K562 (cell line): Measurements from ENCODE around the gene NPAS2. TPM values are rescaled to one million over a fixed set of nuclear protein-coding genes. Genes with fewer than 3 reads are reported as not detected.

Experiments
- BACH1 ChIP-seq: fragments of 200-800 bp; sonication (Bioruptor generic); IDR thresholded peaks from 2 replicates; pipeline ENCODE4 v1.6.1; 2016; ENCODE audit warnings: missing genetic modification characterization, missing compliant biosample characterization
- C11orf30 ChIP-seq: fragments of 450-650 bp; IDR thresholded peaks from 2 replicates; pipeline ENCODE4 v1.6.1; 2016; ENCODE audit warnings: low read depth, mild to moderate bottlenecking
- CEBPZ ChIP-seq: fragments of 150-350 bp; IDR thresholded peaks from 2 replicates; pipeline ENCODE4 v1.6.1; 2014; ENCODE audit warnings: low read depth, mild to moderate bottlenecking, low read length, borderline replicate concordance
- CHD2 ChIP-seq: IDR thresholded peaks from 2 replicates; pipeline ENCODE4 v1.6.1; 2011; ENCODE audit warnings: low read depth, low read length
- HINFP ChIP-seq: fragments of 450-650 bp; conservative IDR thresholded peaks from 2 replicates; pipeline ENCODE4 v1.6.1; 2016; ENCODE audit warnings: missing genetic modification characterization, low read depth, mild to moderate bottlenecking, control low read depth, missing compliant biosample characterization
- MAFG ChIP-seq: fragments of 450-650 bp; conservative IDR thresholded peaks from 2 replicates; pipeline ENCODE4 v1.6.1; 2016; ENCODE audit warnings: missing genetic modification characterization, missing compliant biosample characterization
- NFRKB ChIP-seq: fragments of 450-650 bp; IDR thresholded peaks from 2 replicates; pipeline ENCODE4 v1.6.1; 2016; ENCODE audit warnings: low read depth
- NRF1 ChIP-seq, 2 experiments: fragments of 450-650 bp; IDR thresholded peaks in 1 of 2; conservative IDR thresholded peaks in 1 of 2; 2 replicates each; pipeline ENCODE4 v1.6.1; 2014; ENCODE audit warnings: mild to moderate bottlenecking in 2 of 2
- ZNF121 ChIP-seq: sonication (generic); formaldehyde crosslinking; conservative IDR thresholded peaks from 2 replicates; pipeline ENCODE4 v1.8.0; 2022; ENCODE audit warnings: missing genetic modification reagents
- ZNF217 ChIP-seq: sonication (generic); formaldehyde crosslinking; IDR thresholded peaks from 2 replicates; pipeline ENCODE4 v1.8.0; 2022; ENCODE audit warnings: mild to moderate bottlenecking, missing genetic modification reagents
- ZNF431 ChIP-seq: sonication (generic); formaldehyde crosslinking; IDR thresholded peaks from 2 replicates; pipeline ENCODE4 v1.8.0; 2022; ENCODE audit warnings: mild to moderate bottlenecking, missing genetic modification reagents
- ZNF561 ChIP-seq: fragments of 450-650 bp; formaldehyde crosslinking; conservative IDR thresholded peaks from 2 replicates; pipeline ENCODE4 v1.4.0; 2020; ENCODE audit warnings: mild to moderate bottlenecking, moderate library complexity
- ZSCAN32 ChIP-seq: fragments of 450-650 bp; formaldehyde crosslinking; IDR thresholded peaks from 2 replicates; pipeline ENCODE4 v1.4.0; 2020; ENCODE audit warnings: mild to moderate bottlenecking, moderate library complexity
- polyA plus RNA-seq, 8 experiments: library from polyadenylated mRNA; depleted of rRNA in 4 of 8; stranded (reverse) in 5 of 8; unstranded in 3 of 8; fragments of >200 nt; fragmentation: Nextera tagmentation in 2 of 8; fragmentation: Illumina TruSeq in 1 of 8; extraction: Ambion mirVana in 2 of 8; extraction: Trizol in 1 of 8; gene quantifications; 2 replicates each; pipeline versions ENCODE4 v1.2.1 to v1.2.3, GENCODE V29; 2011 to 2014; ENCODE audit warnings: inconsistent platforms in 1 of 8, missing spikeins in 1 of 8
- total RNA-seq, 7 experiments: library from RNA; depleted of rRNA in 6 of 7; stranded (reverse); fragments of >200 nt in 6 of 7; fragmentation: Illumina TruSeq in 2 of 7; extraction: Trizol in 2 of 7; gene quantifications; 2 replicates each; pipeline versions ENCODE4 v1.2.1 to v1.2.3, GENCODE V29; 2011 to 2021; ENCODE audit warnings: low replicate concordance in 1 of 7
- TF ChIP-seq, protein P1 (sequence below): sonication (generic); formaldehyde crosslinking; IDR thresholded peaks from 2 replicates; pipeline ENCODE4 v1.8.0; 2022; ENCODE audit warnings: mild to moderate bottlenecking, missing genetic modification reagents
- TF ChIP-seq, protein P2 (sequence below): sonication (generic); formaldehyde crosslinking; IDR thresholded peaks from 2 replicates; pipeline ENCODE4 v1.8.0; 2023; ENCODE audit warnings: mild to moderate bottlenecking, missing genetic modification reagents
- TF ChIP-seq, protein P3 (sequence below): fragments of 450-650 bp; IDR thresholded peaks from 2 replicates; pipeline ENCODE4 v1.6.1; 2016

NPAS2 gene
- total and polyA plus RNA-seq, 9 of the 15 experiments (the other 6 are each of a cell fraction or from before 2014, with no cell fraction given): 0.06 to 0.29 (median 0.07) TPM; not detected in 5

DNA sequence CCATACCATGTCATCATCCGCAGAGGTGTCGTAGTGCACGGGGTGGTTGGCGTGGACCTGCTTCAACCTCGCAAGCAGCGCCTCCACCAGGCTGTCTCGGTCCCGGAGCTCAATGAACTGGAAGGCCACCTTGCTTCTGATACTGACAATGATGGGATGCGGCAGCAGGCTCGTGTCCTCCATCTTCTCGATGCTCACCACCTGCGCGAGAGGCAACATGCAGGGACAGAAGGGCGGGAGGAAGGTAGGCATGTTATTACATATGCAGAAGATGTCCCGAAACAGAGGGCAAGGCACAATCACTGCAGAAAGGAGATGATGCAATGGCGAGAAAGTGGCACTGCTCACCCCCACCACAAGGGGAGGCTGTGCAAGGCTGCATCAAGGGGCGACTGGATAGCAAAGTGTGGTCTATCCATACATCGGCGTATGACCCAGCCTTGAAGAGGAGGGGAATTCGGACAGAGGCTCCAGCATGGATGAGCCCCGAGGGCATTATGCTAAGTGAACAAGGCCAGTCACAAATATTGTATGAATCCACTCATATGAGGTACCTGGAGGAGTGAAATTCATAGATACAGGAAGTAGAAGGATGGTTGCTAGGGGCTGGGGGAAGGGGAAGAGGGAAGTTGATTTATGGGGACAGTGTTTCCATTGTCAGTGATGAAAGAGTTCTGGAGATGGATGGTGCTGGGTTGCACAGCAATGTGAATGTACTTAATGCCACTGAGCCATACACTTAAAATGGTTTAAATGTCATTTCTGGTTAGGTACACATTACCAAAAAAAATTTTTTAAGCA, 218.7 kb downstream of the NPAS2 start (continued):
- TF ChIP-seq HINFP (tag) (peak; percentile 36; the same call in 1 of the 2 replicates), NFRKB (no peak; the same call in 1 of the 2 replicates), ZNF121 (CRISPR knock-in tag) (no peak), CHD2 (no peak), C11orf30 (no peak), BACH1 (tag) (peak; percentile 65), ZNF217 (CRISPR knock-in tag) (no peak), ZSCAN32 (CRISPR knock-in tag) (peak; percentile 97), ZNF561 (CRISPR knock-in tag) (no peak), ZNF431 (CRISPR knock-in tag) (no peak), NRF1 (conservative IDR thresholded peaks at IDR 0.05 in 1 of 2, IDR thresholded peaks at IDR 0.05 in 1 of 2) (no peak), CEBPZ (no peak), MAFG (tag) (no peak)
- TF ChIP-seq, protein P1, sequence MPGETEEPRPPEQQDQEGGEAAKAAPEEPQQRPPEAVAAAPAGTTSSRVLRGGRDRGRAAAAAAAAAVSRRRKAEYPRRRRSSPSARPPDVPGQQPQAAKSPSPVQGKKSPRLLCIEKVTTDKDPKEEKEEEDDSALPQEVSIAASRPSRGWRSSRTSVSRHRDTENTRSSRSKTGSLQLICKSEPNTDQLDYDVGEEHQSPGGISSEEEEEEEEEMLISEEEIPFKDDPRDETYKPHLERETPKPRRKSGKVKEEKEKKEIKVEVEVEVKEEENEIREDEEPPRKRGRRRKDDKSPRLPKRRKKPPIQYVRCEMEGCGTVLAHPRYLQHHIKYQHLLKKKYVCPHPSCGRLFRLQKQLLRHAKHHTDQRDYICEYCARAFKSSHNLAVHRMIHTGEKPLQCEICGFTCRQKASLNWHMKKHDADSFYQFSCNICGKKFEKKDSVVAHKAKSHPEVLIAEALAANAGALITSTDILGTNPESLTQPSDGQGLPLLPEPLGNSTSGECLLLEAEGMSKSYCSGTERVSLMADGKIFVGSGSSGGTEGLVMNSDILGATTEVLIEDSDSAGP (CRISPR knock-in tag): no peak
- TF ChIP-seq, protein P2, sequence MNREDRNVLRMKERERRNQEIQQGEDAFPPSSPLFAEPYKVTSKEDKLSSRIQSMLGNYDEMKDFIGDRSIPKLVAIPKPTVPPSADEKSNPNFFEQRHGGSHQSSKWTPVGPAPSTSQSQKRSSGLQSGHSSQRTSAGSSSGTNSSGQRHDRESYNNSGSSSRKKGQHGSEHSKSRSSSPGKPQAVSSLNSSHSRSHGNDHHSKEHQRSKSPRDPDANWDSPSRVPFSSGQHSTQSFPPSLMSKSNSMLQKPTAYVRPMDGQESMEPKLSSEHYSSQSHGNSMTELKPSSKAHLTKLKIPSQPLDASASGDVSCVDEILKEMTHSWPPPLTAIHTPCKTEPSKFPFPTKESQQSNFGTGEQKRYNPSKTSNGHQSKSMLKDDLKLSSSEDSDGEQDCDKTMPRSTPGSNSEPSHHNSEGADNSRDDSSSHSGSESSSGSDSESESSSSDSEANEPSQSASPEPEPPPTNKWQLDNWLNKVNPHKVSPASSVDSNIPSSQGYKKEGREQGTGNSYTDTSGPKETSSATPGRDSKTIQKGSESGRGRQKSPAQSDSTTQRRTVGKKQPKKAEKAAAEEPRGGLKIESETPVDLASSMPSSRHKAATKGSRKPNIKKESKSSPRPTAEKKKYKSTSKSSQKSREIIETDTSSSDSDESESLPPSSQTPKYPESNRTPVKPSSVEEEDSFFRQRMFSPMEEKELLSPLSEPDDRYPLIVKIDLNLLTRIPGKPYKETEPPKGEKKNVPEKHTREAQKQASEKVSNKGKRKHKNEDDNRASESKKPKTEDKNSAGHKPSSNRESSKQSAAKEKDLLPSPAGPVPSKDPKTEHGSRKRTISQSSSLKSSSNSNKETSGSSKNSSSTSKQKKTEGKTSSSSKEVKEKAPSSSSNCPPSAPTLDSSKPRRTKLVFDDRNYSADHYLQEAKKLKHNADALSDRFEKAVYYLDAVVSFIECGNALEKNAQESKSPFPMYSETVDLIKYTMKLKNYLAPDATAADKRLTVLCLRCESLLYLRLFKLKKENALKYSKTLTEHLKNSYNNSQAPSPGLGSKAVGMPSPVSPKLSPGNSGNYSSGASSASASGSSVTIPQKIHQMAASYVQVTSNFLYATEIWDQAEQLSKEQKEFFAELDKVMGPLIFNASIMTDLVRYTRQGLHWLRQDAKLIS: no peak
- TF ChIP-seq, protein P3, sequence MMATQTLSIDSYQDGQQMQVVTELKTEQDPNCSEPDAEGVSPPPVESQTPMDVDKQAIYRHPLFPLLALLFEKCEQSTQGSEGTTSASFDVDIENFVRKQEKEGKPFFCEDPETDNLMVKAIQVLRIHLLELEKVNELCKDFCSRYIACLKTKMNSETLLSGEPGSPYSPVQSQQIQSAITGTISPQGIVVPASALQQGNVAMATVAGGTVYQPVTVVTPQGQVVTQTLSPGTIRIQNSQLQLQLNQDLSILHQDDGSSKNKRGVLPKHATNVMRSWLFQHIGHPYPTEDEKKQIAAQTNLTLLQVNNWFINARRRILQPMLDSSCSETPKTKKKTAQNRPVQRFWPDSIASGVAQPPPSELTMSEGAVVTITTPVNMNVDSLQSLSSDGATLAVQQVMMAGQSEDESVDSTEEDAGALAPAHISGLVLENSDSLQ: peak; percentile 96
